ENCODE measurements around the gene IER5. TPM values are rescaled to one million over a fixed set of nuclear protein-coding genes. Genes with fewer than 3 reads are reported as not detected.

The IER5 gene
- total RNA-seq, 1 donor from 2014 or later = 29.0 TPM

DNA sequence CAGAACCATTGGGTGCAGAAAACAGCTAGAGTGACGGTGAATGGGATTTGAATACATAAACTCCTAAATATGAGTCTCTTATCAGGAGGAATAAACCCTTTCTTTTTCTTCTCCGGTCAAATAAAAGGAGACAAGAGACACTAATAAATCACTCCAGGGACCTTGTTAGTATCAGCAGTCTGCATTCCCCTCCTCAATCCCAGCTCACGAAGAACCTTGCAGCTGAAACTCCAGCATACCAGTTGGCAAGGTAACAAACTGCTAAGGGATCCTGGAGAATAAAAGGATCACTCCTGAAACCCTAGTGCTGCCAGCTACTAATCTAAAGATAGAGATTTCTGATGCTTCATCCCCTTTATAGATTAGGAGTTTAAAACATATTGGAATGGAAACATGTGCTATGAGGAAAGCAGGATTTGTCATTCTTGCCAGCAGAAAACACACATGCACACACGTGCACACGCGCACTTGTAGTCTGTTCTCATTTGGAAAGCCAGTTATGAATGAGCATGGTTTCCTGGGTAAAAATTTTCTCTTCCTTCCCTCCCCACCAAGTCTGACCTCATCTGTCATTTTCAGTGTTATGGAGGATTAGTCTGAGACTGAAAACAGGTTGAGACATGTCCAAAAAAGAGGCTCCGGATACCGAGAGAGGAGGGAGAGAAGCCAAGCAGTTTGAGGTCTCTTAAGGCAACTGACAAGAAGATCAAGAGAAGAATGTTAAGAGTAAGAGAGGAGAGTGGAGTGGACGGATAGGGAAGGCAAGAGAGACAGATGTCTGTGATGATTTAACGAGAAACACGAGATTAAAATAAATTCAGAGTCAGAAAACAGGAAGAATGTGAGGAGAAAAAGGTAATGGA, 10.9 kb downstream of the IER5 start:
- no peak for DNase-seq

DNA sequence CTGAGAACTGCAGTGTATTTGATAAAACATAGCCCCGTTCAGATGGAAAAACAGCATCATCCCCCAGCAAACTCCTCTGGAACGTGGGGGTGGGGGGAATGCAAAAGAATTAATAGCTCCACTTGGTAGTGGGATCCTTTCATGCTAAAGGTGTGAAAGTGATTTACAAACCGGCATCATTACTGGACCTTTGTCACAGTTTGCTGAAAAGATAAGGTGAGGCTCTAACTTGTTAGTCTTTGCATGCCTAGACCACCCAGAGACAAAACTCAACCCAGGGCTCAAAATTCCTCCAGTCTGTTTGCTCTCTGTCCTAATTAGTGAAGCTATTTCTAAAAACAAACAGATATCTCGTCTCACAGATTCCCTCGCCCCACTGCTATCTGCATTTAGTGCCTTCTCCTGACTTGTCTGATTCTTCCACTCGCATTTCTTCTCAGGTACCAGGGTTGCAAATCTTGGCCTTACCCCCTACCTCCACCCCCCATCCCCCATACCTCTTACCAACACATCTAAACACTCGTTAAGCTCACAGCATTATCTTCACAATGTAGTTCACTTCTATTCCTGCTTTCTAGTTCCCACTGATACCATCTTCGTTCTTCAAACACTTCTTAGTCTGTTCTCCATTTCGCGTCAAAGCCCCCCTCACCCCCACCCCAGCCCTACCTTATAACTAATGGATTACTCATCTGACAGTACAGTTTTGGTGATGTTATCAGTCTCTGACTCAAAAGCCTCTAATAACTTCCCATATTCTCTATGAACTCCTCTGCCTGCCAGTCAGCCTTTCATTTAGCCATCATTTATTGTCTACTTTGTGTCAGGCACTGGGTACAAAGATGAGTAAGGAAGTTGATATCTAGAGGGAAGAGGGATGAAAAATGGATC, 11.8 kb downstream of the IER5 start:
- no peak for DNase-seq

GRCh38 chr1:181100934-181101333, 12.4 kb downstream of the IER5 start:
- DNase-seq = no peak

- DNase-seq = no peak
Observed at GRCh38 chr1:181101581-181102226, 13.2 kb downstream of the IER5 start.

GRCh38 chr1:181102841-181103240, 14.3 kb downstream of the IER5 start:
- no peak for DNase-seq

GRCh38 chr1:181103399-181103798, 14.9 kb downstream of the IER5 start:
- no peak for DNase-seq

DNA sequence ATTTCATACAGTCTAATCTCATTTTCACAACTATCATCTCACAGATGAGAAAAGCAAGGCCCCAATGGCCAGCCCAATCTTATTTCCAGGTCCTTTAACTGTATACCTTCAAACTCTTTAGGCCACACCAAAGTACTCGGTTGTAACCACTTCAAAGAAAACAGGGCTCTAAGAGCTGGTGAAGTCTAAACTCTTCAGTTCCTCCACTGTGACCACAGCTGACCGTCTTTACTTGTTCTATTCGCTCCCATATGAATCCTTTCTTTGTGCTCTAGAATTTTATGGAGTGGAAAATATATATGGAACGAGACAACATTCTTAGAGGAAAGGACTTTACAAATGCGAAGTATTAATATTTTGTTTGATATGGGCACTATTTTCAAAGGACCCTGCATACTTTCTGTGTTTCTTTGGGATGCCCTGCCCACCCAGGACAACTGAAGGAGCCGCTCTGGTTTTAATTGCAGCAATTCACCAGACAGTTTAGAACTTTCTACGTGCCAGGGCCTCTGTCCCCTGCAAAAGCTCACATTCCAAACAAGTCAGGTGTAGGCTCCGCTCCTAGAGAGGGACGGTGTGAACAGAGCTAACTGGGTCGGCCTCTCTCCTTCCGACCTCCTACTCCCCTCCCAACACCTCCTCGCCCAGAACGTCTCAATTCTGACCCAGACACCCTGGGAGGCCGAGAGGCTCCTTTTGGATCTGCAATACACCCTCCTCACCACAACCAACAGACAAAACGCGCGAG, 15.7 kb downstream of the IER5 start:
- no peak for DNase-seq

- DNase-seq = no peak
Observed at GRCh38 chr1:181104790-181105133, 16.3 kb downstream of the IER5 start.

DNA sequence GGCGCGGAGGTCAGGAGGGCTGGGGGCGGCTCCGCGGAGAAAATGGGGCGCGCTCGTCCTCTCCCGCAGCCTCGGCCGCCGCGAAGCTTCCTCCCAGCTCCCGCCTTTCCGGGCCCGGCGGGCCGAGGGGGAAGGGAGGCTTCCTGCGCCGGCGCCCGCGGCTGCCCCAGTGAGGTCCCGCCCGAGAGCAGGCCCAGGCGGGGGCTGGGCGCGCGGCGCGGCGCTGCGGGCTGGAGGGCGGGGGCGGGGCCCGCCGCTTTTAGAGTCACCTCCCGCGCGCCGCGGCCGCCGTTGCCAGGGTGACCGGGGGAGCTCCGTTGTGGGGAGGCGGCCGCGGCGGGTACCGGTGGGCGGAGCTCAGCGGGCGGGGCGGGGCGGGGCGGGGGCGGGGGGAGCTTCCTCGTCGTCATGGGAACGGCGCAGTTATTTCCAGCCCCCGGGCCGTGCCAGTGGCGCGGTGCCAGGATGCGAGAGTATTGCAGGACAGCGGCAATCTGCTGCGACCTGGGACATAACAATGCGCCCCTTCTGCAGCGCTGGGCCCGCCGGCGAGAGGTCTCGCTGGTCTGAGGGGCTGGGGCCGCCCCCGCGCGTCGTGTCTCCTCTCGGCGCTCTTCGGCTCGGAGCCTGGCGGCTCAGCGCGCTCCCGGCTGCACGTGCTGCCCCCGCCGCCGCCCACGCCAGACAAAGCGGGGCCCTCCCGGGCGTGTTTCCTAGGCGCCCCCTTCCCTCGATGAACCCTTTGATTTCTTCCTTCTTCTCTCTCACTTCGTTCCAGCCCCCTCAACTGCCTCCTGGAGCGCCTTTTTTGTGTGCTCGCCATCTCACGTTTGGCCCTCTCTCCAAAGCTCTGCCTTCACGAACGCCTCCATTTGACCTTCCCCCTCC, 16.9 kb downstream of the IER5 start:
- peak; percentile 90 for DNase-seq

DNA sequence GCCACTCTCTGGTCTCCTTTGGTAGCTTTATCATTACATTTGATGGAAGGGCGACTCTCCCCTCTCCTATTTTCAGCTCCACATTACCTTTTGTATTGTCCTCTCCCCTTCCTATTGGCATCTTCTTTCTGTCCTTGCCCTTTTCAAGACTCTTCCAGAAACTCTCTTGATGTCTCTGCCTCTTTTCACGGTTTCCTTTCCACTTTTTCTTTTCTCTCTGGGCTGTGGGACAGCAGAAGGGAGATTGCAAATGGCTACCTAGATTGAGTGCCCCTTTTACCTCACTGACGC, 17.5 kb downstream of the IER5 start:
- no peak for DNase-seq

GRCh38 chr1:181106479-181106878, 18.0 kb downstream of the IER5 start:
- DNase-seq = no peak

DNA sequence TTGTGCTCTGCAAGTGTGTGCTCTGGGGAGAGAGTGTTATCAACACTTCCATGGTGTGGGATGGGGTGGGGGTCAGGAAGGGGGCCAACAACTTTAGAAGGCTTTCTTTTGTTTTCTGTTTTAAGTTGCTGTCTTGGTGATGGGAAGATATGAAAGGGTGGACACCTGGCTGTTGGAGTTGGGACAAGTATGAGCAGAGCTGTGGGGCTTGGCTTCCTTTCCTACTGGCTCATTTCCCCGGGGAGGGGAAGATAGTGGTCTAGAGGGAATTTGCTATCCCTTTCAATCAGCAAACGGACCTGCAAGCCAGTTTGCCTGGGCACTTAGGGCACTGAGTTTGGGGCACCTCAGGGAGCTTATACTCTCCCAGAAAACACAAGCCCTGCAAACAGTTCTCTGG, 19.2 kb downstream of the IER5 start:
- DNase-seq = no peak

- no peak for DNase-seq
Observed at GRCh38 chr1:181108304-181108867, 19.9 kb downstream of the IER5 start.

DNA sequence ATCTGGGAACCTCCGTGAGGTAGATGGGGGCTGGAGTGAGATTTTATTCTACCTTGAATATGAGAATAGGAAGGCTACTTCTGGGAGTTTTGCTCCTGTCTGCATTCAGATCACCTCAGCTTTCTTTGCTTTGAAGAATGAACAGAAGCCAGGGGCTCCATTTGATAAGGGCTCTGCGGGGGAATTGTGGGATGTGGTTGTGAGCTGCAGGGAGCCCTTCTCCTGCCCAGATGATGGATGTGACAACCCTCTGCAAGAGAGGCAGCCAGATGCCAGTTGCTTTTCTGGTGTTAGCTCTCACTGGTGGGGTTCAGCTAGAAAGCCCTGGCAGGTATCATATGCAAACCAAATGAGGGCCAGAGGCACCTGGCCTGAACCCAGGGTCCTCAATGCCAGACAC, 21.5 kb downstream of the IER5 start:
- DNase-seq = no peak

DNA sequence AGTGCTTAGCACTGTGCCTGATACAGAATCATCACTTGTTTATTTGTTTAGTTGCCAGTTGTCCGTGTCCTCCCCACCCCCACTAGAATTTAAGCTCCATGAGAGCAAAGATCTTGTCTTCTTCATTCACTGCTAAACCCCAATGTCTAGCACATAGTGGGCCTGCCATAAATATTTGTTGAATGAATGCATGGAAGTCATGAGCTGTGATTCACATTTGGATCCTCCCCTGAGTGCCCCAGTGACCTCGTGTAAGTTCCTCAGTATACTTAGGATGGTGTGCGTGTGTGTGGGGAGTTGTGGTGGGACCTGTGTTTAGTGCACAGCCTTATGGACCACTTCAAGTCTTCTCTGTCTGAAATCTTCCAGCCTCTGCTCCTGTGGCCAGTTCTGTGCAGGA, 23.1 kb downstream of the IER5 start:
- no peak for DNase-seq

DNA sequence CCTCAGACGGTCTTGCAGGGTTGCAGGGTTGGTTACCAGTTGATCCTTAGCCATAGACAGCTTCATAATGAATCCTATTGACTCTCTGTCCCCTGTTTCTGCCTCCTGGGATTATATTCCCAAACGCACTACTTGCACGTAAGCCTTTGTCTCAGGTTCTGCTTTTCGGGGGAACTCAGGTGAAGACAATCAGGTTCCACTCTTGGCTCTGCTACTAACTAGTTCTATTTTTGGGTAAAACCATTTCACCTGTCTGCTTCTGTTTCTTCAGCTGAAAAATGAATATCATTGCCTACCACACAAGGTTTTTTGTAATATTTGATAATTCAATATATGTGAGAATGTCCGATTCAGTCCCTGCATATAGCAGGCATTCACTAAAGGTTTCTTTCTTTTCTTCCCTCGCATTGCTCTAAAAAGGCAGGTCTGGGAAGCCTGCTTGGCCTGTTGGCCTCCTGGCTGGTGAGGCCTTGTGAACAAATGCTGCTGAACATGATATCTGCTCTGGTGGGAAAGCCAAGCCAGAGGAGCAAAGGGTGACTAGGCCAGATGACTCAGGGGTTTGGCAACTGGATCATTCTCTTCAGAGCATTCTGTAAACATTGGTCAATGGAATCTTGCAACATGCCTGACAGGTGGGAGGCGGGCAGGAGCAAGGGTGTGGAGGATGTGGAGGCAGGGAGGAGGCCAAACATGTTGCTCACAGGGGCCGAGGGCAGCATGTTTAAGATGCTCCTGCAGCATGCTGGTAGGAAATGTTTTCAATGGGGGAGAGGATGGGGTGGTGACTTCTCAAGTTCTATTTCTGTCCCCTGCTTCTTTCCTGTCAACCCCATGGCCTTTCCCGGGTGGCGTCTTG, 23.8 kb downstream of the IER5 start:
- DNase-seq = no peak

DNA sequence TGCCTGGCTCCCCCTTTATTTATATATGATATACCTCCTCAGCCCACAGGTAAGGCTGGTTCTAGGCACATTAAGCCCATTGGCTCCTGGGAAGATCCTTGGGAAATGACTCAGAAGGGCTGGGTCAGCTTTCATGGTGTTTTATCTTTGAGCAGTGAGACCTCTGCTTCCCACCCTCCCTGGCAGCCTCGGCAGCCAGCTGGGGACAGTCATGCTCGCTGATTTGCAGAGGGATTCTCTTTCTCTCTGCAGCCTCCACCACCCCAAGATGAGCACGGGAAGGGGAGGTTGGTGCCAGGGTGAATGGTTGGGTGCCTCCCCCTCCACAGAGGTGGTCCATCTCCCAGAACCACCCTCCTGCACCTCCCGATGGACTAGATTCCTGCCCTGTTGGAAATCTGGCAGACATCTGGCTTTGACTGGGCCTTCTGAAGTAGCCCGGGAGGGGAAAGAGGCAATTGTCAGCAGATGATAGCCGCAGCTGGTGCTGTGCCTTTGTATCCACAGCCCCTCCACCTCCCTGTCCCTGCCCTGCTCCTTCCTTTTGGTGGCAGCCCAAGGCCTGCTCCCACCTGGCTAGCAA, 24.6 kb downstream of the IER5 start:
- no peak for DNase-seq

DNA sequence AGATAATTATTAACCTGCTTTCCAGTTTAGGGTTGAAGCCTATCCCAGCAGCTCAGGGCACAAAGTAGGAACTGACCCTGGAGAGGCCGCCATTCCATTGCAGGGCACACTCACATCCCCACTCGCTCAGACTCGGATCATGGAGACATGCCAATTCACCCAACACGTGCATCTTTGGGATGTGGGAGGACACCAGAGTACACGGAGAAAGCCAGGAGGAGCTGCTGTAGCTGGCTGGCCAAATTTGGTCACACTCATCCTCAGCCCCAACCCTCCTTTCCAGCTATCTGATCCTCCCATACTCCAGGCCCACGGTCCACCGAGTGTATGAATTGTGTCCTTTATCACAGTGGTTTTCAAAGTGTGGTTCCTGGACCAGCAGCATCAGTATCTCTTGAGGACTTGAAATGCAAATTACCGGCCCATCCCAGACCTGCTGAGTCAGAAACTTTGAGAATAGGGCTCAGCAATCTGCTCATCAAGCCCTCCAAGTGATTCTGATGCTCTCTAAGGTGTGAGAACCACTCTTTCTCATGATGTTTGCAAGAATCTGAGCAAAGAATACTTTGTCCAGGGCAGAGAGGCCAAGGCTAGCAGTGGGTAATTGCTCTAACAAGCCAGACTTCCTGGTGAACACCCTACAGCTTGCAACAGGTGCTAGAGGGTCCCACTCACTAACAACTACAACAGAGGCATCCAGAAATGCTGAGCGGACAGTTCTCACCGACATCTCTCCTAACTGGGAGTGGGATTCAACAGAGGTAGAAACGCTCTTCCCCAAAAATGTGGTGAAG, 26.3 kb downstream of the IER5 start:
- no peak for DNase-seq

GRCh38 chr1:181115368-181115684, 26.8 kb downstream of the IER5 start:
- DNase-seq = no peak

Measured in occipital lobe (tissue), 2 donors.